GM12892 (cell line): Measurements from ENCODE around the gene EPHB6.

Experiments used
- POLR2AphosphoS5 ChIP-seq: IDR thresholded peaks from 2 replicates; pipeline ENCODE4 v1.6.1; 2011; ENCODE audit warnings: low read depth, low read length, control low read depth
- TAF1 ChIP-seq: IDR thresholded peaks from 2 replicates; pipeline ENCODE4 v1.6.1; 2011; ENCODE audit warnings: low read depth, mild to moderate bottlenecking, control low read depth, low read length, borderline replicate concordance

GRCh38 chr7:142890874-142891485 lies 36.1 kb downstream of the EPHB6 start:
- TF ChIP-seq POLR2AphosphoS5 (no peak), TAF1 (no peak)
